KG1 (cell line): ENCODE results near the gene TTC28.

Source experiments
- DNase-seq: peaks from one replicate; lab custom pipeline; 2025; lab: John Stamatoyannopoulos, UW

Gene TTC28

GRCh38 chr22:28001171-28001835 lies 678.3 kb downstream of the TTC28 start:
- DNase-seq = no peak

- DNase-seq = no peak
These were observed 679.3 kb downstream of the TTC28 start for GRCh38 chr22:28000361-28000760.

- DNase-seq = no peak
These were observed 679.8 kb downstream of the TTC28 start for GRCh38 chr22:27999876-28000275.

- no peak for DNase-seq
These were observed 680.9 kb downstream of the TTC28 start for GRCh38 chr22:27998511-27999410.

- DNase-seq = no peak
These were observed 682.1 kb downstream of the TTC28 start for GRCh38 chr22:27997538-27997937.

DNA sequence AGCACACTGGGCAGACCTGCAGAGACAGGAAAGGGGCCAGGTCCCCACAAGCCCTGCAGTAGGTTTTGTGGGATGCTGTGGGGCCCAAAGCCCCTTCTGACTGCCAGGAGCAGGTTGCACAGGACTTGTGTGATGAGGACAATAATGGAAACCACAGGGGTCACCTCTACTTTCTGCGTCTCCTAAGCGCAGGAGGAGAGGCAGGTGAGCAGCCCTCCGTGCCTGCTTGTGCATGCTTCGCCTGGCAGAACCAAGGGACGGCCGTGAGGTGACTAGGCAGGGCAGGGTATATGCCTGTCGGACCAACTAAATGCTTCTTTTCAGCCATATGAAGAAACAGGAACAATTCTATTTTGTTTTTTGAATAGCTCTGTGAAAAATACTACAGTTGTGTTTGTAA lies 682.7 kb downstream of the TTC28 start:
- DNase-seq = no peak

DNA sequence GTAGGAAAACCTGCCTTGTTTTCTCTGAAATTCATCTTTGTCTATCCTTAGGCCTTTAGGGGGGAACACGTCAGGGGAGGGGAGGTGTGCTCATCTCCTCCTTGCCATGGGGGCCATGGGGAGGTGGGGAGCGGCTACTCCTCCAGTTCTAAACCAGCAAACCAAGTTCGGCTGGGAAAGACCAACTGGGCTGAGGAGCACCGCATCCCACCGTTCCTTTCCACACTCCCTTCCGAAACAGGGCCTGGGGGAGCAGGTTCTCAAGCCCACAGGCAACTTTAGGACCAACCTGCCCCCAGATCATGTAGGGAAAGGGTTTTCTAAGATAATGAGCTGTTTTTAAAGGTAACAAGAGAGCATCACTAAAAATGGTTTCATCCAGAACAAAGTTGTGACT lies 683.1 kb downstream of the TTC28 start:
- DNase-seq = no peak

DNA sequence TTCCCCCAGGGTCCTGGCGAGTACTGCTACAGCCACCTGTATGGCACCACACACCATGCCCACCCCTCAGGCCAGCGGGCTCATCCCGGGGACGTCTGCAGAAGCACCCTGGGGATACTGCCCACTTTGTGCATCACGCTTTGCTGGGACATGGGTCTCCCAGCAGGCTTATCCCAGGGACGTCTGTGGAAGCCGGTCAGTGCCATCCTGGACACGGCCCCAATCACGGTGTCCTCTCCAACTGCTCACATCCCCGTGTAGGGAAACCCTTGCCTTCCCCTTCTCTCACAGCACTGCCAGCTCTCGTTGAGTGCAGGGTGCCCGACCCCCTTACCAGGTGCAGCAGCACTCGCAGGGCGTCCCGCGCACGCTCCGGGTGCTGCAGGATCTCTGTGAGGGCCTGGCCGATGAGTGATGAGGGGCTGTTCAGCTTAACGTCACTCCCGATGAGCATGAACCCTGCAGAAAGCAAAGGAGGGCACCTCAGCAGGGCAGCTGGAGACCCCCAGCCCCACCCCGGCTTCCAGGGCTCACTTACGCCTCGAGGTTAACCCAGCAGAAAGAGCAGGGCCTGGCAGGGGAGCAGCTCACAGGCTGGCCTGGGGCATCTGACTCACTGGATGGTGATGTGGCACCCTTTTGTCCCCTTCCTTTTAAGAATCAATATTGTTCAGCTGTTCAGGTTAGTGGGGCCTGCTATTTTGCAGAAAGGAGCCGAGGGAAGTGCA lies 683.7 kb downstream of the TTC28 start:
- no peak for DNase-seq

- no peak for DNase-seq
These were observed 684.9 kb downstream of the TTC28 start for GRCh38 chr22:27994481-27995331.

DNA sequence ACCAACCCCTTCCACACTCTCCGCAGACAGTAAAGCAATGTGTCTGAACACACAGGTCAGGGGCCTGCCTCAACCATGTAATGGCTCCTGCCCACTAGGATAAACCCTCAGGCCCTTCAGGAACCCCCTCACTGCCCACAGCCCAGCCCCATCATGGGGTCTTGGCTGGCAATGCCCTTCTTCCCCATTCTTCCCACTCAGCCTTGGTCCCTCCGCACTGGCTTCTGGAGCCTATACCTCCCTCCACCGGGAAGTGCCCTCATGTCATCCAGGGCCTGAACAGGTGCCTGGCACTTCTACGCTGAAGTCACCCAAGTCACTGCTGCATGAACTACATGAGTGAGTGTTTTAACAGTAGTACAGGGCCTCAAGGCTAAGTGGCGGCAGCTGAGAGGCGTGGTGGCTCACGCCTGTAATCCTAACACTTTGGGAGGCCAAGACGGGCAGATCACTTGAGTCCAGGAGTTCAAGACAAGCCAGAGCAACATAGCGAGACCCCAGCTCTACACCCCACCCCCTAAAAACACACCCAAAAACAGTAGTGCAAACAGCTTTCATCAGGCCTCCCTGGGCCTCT lies 685.8 kb downstream of the TTC28 start:
- no peak for DNase-seq

DNA sequence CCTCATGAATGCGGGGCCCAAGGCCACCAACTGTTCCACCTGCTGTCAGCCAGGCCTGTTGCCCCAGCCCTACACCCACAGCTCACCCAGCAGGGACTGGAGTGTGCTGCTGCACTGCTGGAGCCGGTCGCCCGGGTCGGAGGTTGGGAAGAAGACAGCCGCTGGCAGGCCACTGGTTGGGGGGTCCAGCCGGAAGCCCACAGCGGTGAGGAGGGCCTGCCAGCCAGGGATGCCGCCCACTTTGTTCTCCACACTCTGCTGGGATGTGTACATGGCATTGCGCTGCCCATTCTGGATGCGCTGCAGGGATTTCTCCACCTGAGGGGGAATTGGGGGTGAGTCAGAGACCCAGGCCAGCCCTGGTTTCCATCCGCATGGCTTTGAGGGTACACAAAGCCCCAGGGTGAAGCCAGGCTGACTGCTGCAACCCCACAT lies 686.4 kb downstream of the TTC28 start:
- DNase-seq = no peak

DNA sequence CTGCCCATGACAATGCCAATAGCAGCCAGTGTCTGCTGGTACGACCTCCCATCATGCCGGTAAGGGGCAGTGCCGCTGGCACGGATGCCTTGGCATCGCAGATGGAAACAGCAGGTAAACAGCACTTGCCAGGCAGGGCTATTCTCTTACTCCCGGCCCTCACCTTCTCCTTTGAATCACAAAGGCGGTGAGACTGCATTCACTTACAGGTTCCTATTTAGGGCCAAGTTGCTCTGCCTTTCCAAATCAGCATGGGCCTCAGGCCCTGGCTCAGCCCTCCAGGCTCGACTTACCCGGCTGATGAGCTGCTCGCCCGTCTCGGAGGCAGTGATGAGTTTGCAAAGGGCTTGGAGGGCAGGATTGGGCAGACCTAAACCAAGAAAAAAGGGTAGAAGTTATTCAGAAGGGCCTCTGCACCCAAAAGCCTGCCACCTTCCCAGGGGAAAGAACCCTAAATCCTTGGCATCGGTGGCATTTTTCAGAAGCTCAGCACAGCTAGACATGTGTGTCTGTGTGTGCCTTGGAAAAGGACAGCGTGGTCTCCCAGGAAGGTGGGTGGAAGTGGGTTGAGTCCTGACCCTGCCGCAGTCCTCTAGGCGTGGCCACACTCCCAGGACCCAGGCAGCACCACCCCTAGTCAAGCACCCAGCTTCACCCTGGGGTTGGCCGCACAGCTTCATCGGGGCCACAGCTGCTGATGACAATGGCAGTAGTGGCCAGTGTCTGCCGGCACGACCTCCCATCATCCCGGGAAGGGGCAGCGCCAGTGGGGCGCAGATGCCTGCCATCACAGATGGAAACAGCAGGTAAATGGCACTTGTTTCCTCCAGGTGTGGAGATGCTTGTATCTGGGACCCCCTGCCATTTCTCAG lies 687.1 kb downstream of the TTC28 start:
- DNase-seq = no peak

DNA sequence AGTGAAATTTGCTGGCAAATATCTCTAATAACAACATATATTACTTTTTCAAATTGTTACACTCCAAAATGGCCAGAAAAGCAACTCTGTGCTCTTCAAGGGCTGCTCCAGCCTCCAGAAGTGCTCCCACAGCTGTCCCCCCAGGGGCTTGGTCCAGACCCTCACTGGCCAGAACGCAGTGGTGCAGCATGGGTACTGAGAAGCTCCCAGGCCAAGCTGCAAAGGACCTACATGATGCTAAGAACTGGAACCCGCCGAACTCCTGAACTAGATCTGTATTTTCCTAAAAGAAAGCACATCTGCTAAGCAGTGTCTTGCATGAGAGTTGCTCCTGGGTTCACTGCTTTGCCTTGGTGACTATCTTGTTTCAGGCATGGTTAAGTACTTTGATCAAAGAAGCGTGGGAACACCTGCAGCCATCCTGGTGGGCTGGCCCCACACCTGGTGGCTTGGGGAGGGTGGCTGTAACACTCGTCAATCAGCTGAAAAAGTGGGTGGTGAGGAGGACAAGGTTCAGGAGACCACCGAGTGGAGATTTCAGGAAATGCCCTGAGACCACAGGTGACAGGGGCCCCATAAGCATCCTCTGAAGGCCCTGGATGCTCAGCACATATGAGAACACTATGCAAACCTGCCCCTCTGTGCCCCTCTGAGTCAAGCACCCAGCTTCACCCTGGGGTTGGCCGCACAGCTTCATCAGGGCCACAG lies 687.9 kb downstream of the TTC28 start:
- DNase-seq = no peak

DNA sequence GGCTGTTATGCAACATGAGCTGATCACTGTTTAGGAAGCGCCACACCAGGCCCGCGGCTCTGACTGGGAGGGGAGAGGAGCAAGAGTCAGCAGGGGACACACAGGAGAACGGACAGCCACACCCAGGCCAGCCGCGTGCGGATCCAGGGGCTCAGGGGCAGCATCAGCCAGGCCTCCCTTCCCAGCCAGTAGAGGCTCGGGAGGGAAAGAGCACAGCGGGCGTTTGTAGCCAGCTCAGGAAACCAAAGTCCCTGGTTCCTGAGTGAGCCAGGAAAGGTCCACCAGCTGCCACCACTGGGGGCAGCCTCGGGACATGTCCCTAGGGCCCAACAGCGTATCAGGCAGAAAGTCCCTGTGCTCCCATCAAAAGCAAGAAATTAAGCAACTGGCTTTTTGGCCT lies 688.8 kb downstream of the TTC28 start:
- DNase-seq = no peak

DNA sequence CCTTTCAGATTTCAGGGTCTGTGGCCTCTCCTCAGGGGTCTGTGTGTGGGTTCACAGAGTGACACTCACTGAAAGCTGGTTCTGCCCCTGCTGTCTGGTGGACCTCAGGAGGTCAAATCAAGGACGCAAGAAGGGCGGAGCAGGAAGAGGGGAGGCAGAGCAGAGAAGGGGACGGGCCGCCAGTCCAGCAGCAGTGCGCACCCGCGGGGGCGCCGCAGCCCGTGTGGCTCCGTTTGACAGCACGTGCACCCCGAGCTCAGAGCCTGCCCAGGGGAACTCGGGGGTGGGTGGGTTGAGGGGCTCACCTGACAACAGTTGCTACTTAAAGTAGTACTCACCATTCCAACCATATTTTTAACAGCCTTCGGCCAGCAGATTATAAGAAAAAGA lies 689.2 kb downstream of the TTC28 start:
- no peak for DNase-seq

GRCh38 chr22:27989758-27990450 lies 689.7 kb downstream of the TTC28 start:
- DNase-seq = no peak

DNA sequence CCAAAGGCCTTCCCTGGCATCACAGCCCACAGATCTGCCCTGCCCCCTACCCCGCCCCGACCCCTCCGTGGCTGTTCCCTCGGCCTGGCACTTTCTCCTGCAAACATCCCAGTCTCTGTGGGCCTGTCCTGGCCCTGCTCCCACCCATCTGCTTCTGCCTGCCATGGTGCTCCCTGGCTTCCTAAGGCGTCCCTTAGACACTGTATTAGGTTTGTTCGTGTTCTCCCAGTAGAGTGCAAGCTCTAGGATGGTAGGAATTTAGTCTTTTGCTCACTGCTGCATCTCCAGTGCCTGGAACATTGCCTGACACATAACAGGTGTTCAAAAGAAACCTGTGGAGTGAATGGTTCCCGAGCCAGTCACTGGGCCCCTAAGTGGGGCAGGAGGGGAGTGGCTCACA lies 690.9 kb downstream of the TTC28 start:
- DNase-seq = no peak

GRCh38 chr22:27987557-27987956 lies 692.1 kb downstream of the TTC28 start:
- DNase-seq = no peak

- DNase-seq = no peak
These were observed 692.7 kb downstream of the TTC28 start for GRCh38 chr22:27986937-27987336.
